Stimulated activated CD4-positive, alpha-beta T cell treated with anti-CD3 and anti-CD28 coated beads, Interleukin-2, amount 100 ng/mL, for 4 hours (primary cell): ENCODE results near the gene LAIR2.

ENCODE experiments used
- DNase-seq: peaks from one replicate; pipeline ENCODE4 v3.0.0-alpha.2; 2020; ENCODE audit warnings: low read depth

Gene LAIR2

GRCh38 chr19:54502518-54503048, at the start of gene LAIR2:
Gene LAIR2, plus strand, starts transcription at chr19:54502831. Its CDS starts 88 bp downstream, at chr19:54502919.
- DNase-seq, result no peak

- DNase-seq, result no peak
These were observed 48.5 kb upstream of the LAIR2 start for GRCh38 chr19:54453921-54454780.

- no peak for DNase-seq
These were observed 47.6 kb upstream of the LAIR2 start for GRCh38 chr19:54454781-54455675.

- DNase-seq, result no peak
These were observed 46.7 kb upstream of the LAIR2 start for GRCh38 chr19:54455786-54456422.

GRCh38 chr19:54456423-54457373, 45.9 kb upstream of the LAIR2 start:
- no peak for DNase-seq

- no peak for DNase-seq
These were observed 44.6 kb upstream of the LAIR2 start for GRCh38 chr19:54457773-54458647.

GRCh38 chr19:54458648-54459281, 43.9 kb upstream of the LAIR2 start:
- DNase-seq, result no peak

- DNase-seq, result no peak
These were observed 43.1 kb upstream of the LAIR2 start for GRCh38 chr19:54459282-54460229.

GRCh38 chr19:54460230-54461005, 42.2 kb upstream of the LAIR2 start:
- DNase-seq, result no peak

GRCh38 chr19:54461210-54461609, 41.4 kb upstream of the LAIR2 start:
- no peak for DNase-seq

GRCh38 chr19:54461613-54462012, 41.0 kb upstream of the LAIR2 start:
- DNase-seq, result no peak

- no peak for DNase-seq
These were observed 40.5 kb upstream of the LAIR2 start for GRCh38 chr19:54462047-54462654.

- peak; percentile 50 for DNase-seq
These were observed 39.7 kb upstream of the LAIR2 start for GRCh38 chr19:54462655-54463530.

GRCh38 chr19:54463531-54464043, 39.0 kb upstream of the LAIR2 start, which contains the start of gene LENG9:
Gene LENG9, minus strand, starts transcription at chr19:54463778. Its CDS starts 252 bp downstream, at chr19:54463526.
- peak; percentile 92 for DNase-seq

- DNase-seq, result peak; percentile 72
These were observed 38.5 kb upstream of the LAIR2 start for GRCh38 chr19:54464044-54464629.
